WTC11 (cell line): ENCODE measurements around the gene CTNNBIP1. TPM values are rescaled to one million over a fixed set of nuclear protein-coding genes. Genes with fewer than 3 reads are reported as not detected.

Experiments
- ATAC-seq: fragments of 200-7000 bp; cut with Tn5 transposase; 2 replicates; pipeline ENCODE4 v1.10.0; 2021; ENCODE audit warnings: mild to moderate bottlenecking, moderate library complexity
- CTCF ChIA-PET: fragments of 300-600 bp; sonication (Branson Sonifier 250); formaldehyde crosslinking; loops from one replicate; lab custom pipeline; 2021; ENCODE audit warnings: antibody characterized with exemption; lab: Charles Lee
- POLR2A ChIA-PET: fragments of 350-600 bp; sonication (Branson Sonifier 250); formaldehyde crosslinking; loops from one replicate; lab custom pipeline; 2021; ENCODE audit warnings: antibody characterized with exemption; lab: Charles Lee
- DNase-seq: peaks from one replicate; pipeline ENCODE4 v3.0.0; 2021; ENCODE audit warnings: low spot score
- H3K27ac Mint-ChIP-seq: 2 replicates; pipeline ENCODE4 v1.8.0; 2021; ENCODE audit warnings: mixed read lengths
- H3K27me3 Mint-ChIP-seq: 2 replicates; pipeline ENCODE4 v1.8.0; 2021; ENCODE audit warnings: low read depth, mild to moderate bottlenecking, moderate library complexity, mixed read lengths
- H3K36me3 Mint-ChIP-seq: 2 replicates; pipeline ENCODE4 v1.8.0; 2021; ENCODE audit warnings: mixed read lengths
- H3K4me1 Mint-ChIP-seq: 2 replicates; pipeline ENCODE4 v1.8.0; 2022; ENCODE audit warnings: mixed read lengths
- H3K4me3 Mint-ChIP-seq: 2 replicates; pipeline ENCODE4 v1.8.0; 2021; ENCODE audit warnings: mild to moderate bottlenecking, moderate library complexity, mixed read lengths
- H3K9me3 Mint-ChIP-seq: 2 replicates; pipeline ENCODE4 v1.8.0; 2021; ENCODE audit warnings: mixed read lengths
- E2F1 ChIP-seq: sonication (generic); formaldehyde crosslinking; IDR thresholded peaks from 2 replicates; pipeline ENCODE4 v1.8.0; 2022; ENCODE audit warnings: mild to moderate bottlenecking, missing genetic modification reagents
- ELF4 ChIP-seq: sonication (generic); formaldehyde crosslinking; IDR thresholded peaks from 2 replicates; pipeline ENCODE4 v1.8.1; 2022; ENCODE audit warnings: low read depth, mild to moderate bottlenecking, moderate library complexity, missing genetic modification reagents
- FOXJ3 ChIP-seq: sonication (generic); formaldehyde crosslinking; IDR thresholded peaks from 2 replicates; pipeline ENCODE4 v1.9.0; 2021; ENCODE audit warnings: missing genetic modification reagents, mild to moderate bottlenecking, borderline replicate concordance
- GABPB1 ChIP-seq: sonication (generic); formaldehyde crosslinking; IDR thresholded peaks from 2 replicates; pipeline ENCODE4 v1.8.1; 2023; ENCODE audit warnings: mild to moderate bottlenecking, missing genetic modification reagents
- JAZF1 ChIP-seq: fragments of 250-450 bp; sonication (Bioruptor Pico); IDR thresholded peaks from 2 replicates; pipeline ENCODE4 v1.9.0; 2021; ENCODE audit warnings: moderate library complexity, mild to moderate bottlenecking, inconsistent platforms
- JUN ChIP-seq: sonication (generic); formaldehyde crosslinking; IDR thresholded peaks from 2 replicates; pipeline ENCODE4 v1.8.0; 2023; ENCODE audit warnings: mild to moderate bottlenecking, missing genetic modification reagents
- MXD4 ChIP-seq: fragments of 250-450 bp; sonication (Bioruptor Pico); IDR thresholded peaks from 2 replicates; pipeline ENCODE4 v1.8.0; 2021; ENCODE audit warnings: mild to moderate bottlenecking, moderate library complexity, borderline replicate concordance
- MYBL2 ChIP-seq: sonication (generic); formaldehyde crosslinking; IDR thresholded peaks from 2 replicates; pipeline ENCODE4 v1.8.1; 2023; ENCODE audit warnings: mild to moderate bottlenecking, moderate library complexity, missing genetic modification reagents
- NR1H2 ChIP-seq: sonication (generic); formaldehyde crosslinking; IDR thresholded peaks from 2 replicates; pipeline ENCODE4 v1.9.0; 2021; ENCODE audit warnings: mild to moderate bottlenecking, moderate library complexity, missing genetic modification reagents
- NR3C1 ChIP-seq: sonication (generic); formaldehyde crosslinking; conservative IDR thresholded peaks from 2 replicates; pipeline ENCODE4 v1.8.1; 2023; ENCODE audit warnings: low read depth, mild to moderate bottlenecking, missing genetic modification reagents
- OVOL2 ChIP-seq: fragments of 250-450 bp; sonication (Bioruptor Pico); IDR thresholded peaks from 2 replicates; pipeline ENCODE4 v1.9.0; 2021; ENCODE audit warnings: mild to moderate bottlenecking, borderline replicate concordance
- PRRX2 ChIP-seq: fragments of 250-450 bp; sonication (Bioruptor Pico); IDR thresholded peaks from 2 replicates; pipeline ENCODE4 v1.8.0; 2021; ENCODE audit warnings: mild to moderate bottlenecking
- RORB ChIP-seq: fragments of 250-450 bp; sonication (Bioruptor Pico); IDR thresholded peaks from 2 replicates; pipeline ENCODE4 v1.9.0; 2021; ENCODE audit warnings: mild to moderate bottlenecking
- SP1 ChIP-seq: sonication (generic); formaldehyde crosslinking; conservative IDR thresholded peaks from 2 replicates; pipeline ENCODE4 v1.8.1; 2022; ENCODE audit warnings: missing genetic modification reagents
- TEAD1 ChIP-seq: sonication (generic); formaldehyde crosslinking; IDR thresholded peaks from 2 replicates; pipeline ENCODE4 v1.8.0; 2022; ENCODE audit warnings: mild to moderate bottlenecking, missing genetic modification reagents
- TP53 ChIP-seq: sonication (generic); formaldehyde crosslinking; IDR thresholded peaks from 2 replicates; pipeline ENCODE4 v1.8.1; 2023; ENCODE audit warnings: mild to moderate bottlenecking, missing genetic modification reagents
- ZBTB21 ChIP-seq: sonication (generic); formaldehyde crosslinking; IDR thresholded peaks from 2 replicates; pipeline ENCODE4 v1.8.1; 2023; ENCODE audit warnings: mild to moderate bottlenecking, missing genetic modification reagents, borderline replicate concordance
- ZNF219 ChIP-seq: sonication (generic); formaldehyde crosslinking; IDR thresholded peaks from 2 replicates; pipeline ENCODE4 v1.8.0; 2023; ENCODE audit warnings: missing genetic modification reagents, mild to moderate bottlenecking, borderline replicate concordance
- ZNF232 ChIP-seq: sonication (generic); formaldehyde crosslinking; IDR thresholded peaks from 2 replicates; pipeline ENCODE4 v1.8.0; 2022; ENCODE audit warnings: mild to moderate bottlenecking, missing genetic modification reagents
- ZNF671 ChIP-seq: fragments of 250-450 bp; sonication (Bioruptor Pico); IDR thresholded peaks from 2 replicates; pipeline ENCODE4 v1.8.0; 2021; ENCODE audit warnings: mild to moderate bottlenecking
- total RNA-seq: library from RNA; stranded (reverse); gene quantifications from 3 replicates; pipeline ENCODE4 v1.2.3, GENCODE V29; 2021
- TF ChIP-seq, protein P1 (sequence below): sonication (generic); formaldehyde crosslinking; IDR thresholded peaks from 2 replicates; pipeline ENCODE4 v1.8.1; 2022; ENCODE audit warnings: low read depth, missing genetic modification reagents, borderline replicate concordance
- TF ChIP-seq, protein P2 (sequence below): fragments of 250-450 bp; sonication (Bioruptor Pico); IDR thresholded peaks from 2 replicates; pipeline ENCODE4 v1.8.0; 2021; ENCODE audit warnings: mild to moderate bottlenecking
- TF ChIP-seq, protein P3 (sequence below): sonication (generic); formaldehyde crosslinking; IDR thresholded peaks from 2 replicates; pipeline ENCODE4 v1.8.0; 2022; ENCODE audit warnings: mild to moderate bottlenecking, missing genetic modification reagents

The CTNNBIP1 gene
- total RNA-seq, 1 experiment from 2014 or later: 58.2 TPM

GRCh38 chr1:9843576-9843945 lies 66.5 kb downstream of the CTNNBIP1 start:
- ATAC-seq: no peak; the same call in 1 of the 2 replicates
- POLR2A ChIA-PET: no interaction called here
- no peaks in the 10 kb centered on the region; the same call in 1 of the 2 replicates for H3K27me3 Mint-ChIP-seq
- CTCF ChIA-PET: interaction anchor here (0.8 to 2.6 kb wide), 6 partner anchors 15 to 123 kb away, joined by 3 to 30 read pairs (median 10); no protein-coding TSS in a partner anchor
- no peaks in the 10 kb centered on the region for H3K9me3 Mint-ChIP-seq
- no peak for DNase-seq
- peaks cover 20% of the 10 kb centered on the region for H3K4me1 Mint-ChIP-seq
- no peak overlapping the region for H3K4me3 Mint-ChIP-seq
- no peak overlapping the region for H3K27ac Mint-ChIP-seq
- TF ChIP-seq TP53 (CRISPR knock-in tag) (no peak), ZNF232 (CRISPR knock-in tag) (no peak), ZBTB21 (CRISPR knock-in tag) (no peak), JAZF1 (CRISPR knock-in tag) (no peak), FOXJ3 (CRISPR knock-in tag) (no peak)
- TF ChIP-seq, protein P1, sequence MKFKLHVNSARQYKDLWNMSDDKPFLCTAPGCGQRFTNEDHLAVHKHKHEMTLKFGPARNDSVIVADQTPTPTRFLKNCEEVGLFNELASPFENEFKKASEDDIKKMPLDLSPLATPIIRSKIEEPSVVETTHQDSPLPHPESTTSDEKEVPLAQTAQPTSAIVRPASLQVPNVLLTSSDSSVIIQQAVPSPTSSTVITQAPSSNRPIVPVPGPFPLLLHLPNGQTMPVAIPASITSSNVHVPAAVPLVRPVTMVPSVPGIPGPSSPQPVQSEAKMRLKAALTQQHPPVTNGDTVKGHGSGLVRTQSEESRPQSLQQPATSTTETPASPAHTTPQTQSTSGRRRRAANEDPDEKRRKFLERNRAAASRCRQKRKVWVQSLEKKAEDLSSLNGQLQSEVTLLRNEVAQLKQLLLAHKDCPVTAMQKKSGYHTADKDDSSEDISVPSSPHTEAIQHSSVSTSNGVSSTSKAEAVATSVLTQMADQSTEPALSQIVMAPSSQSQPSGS (CRISPR knock-in tag): no peak
- H3K36me3 Mint-ChIP-seq: no peaks in the 10 kb centered on the region

GRCh38 chr1:9842781-9843575 lies 67.1 kb downstream of the CTNNBIP1 start:
- no peaks in the 10 kb centered on the region; the same call in 1 of the 2 replicates for H3K27me3 Mint-ChIP-seq
- no peak overlapping the region for H3K4me3 Mint-ChIP-seq
- no peak overlapping the region for H3K27ac Mint-ChIP-seq
- ATAC-seq (peak; percentile 46), DNase-seq (no peak)
- H3K9me3 Mint-ChIP-seq: no peaks in the 10 kb centered on the region
- ChIA-PET CTCF (interaction anchor here (0.8 to 2.6 kb wide), 7 partner anchors 10 to 122 kb away, joined by 3 to 30 read pairs (median 10); no protein-coding TSS in a partner anchor), POLR2A (no interaction called here)
- no peaks in the 10 kb centered on the region for H3K36me3 Mint-ChIP-seq
- peaks cover 18% of the 10 kb centered on the region for H3K4me1 Mint-ChIP-seq
- TF ChIP-seq E2F1 (no peak), MYBL2 (CRISPR knock-in tag) (no peak), NR3C1 (CRISPR knock-in tag) (no peak), GABPB1 (no peak), NR1H2 (no peak), MXD4 (no peak), TEAD1 (CRISPR knock-in tag) (no peak)

GRCh38 chr1:9842073-9842711 lies 67.9 kb downstream of the CTNNBIP1 start:
- no peak for DNase-seq
- Mint-ChIP-seq H3K4me3 (no peak overlapping the region), H3K9me3 (no peaks in the 10 kb centered on the region), H3K36me3 (no peaks in the 10 kb centered on the region), H3K4me1 (peaks cover 12% of the 10 kb centered on the region), H3K27ac (no peak overlapping the region; the same call in 1 of the 2 replicates), H3K27me3 (no peaks in the 10 kb centered on the region; the same call in 1 of the 2 replicates)
- POLR2A ChIA-PET: no interaction called here
- CTCF ChIA-PET: interaction anchor here (0.9 to 2.6 kb wide), 5 partner anchors 9 to 121 kb away, joined by 4 to 30 read pairs (median 10); no protein-coding TSS in a partner anchor
- no peak for ATAC-seq
- TF ChIP-seq ELF4 (CRISPR knock-in tag) (no peak), SP1 (CRISPR knock-in tag) (no peak), PRRX2 (CRISPR knock-in tag) (no peak), NR3C1 (CRISPR knock-in tag) (no peak), OVOL2 (no peak), MYBL2 (CRISPR knock-in tag) (no peak), ZNF219 (CRISPR knock-in tag) (no peak), ZNF671 (no peak), JUN (CRISPR knock-in tag) (no peak), RORB (no peak), ZBTB21 (CRISPR knock-in tag) (no peak), TP53 (CRISPR knock-in tag) (no peak)
- TF ChIP-seq, protein P2, sequence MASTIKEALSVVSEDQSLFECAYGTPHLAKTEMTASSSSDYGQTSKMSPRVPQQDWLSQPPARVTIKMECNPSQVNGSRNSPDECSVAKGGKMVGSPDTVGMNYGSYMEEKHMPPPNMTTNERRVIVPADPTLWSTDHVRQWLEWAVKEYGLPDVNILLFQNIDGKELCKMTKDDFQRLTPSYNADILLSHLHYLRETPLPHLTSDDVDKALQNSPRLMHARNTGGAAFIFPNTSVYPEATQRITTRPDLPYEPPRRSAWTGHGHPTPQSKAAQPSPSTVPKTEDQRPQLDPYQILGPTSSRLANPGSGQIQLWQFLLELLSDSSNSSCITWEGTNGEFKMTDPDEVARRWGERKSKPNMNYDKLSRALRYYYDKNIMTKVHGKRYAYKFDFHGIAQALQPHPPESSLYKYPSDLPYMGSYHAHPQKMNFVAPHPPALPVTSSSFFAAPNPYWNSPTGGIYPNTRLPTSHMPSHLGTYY (CRISPR knock-in tag): no peak
- TF ChIP-seq, protein P3, sequence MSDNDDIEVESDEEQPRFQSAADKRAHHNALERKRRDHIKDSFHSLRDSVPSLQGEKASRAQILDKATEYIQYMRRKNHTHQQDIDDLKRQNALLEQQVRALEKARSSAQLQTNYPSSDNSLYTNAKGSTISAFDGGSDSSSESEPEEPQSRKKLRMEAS (CRISPR knock-in tag): no peak
